ENCODE results near the gene CPNE8.

DNA sequence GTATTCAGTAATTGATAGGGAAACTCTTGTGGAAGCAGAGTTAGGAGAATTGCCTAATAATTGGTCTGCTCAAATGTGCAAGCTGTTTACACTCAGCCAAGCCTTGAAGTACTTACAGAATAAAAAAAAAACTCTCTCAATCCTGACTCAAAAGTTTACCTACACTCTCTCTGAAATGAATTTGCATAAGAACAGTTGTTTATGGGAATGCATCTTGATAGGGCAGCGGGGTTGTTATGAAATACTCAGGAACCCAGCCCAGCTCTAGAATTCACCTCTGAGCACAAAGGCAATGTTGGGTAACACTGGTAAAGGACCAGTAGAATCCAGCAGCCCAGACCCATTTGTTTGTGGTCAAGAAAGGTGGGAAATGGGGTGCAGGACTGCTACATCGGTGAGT, 267.0 kb downstream of the CPNE8 start:
- TF ChIP-seq POLR2A (IDR thresholded peaks at IDR 0.05; ENCODE audit: low read depth, low read length) (no peak), CTCF (conservative IDR thresholded peaks at IDR 0.05; ENCODE audit: low read depth, low read length) (no peak), RAD21 (IDR thresholded peaks at IDR 0.05; ENCODE audit: low read length) (no peak), MAZ (IDR thresholded peaks at IDR 0.05; ENCODE audit: borderline replicate concordance, low read depth, low read length) (no peak), ELK1 (IDR thresholded peaks at IDR 0.05; ENCODE audit: borderline replicate concordance, low read depth, low read length) (no peak), BHLHE40 (IDR thresholded peaks at IDR 0.05; ENCODE audit: low read depth, low read length) (no peak), SMC3 (IDR thresholded peaks at IDR 0.05; ENCODE audit: low read depth, low read length) (no peak)
